H1 (cell line): ENCODE measurements around the gene SPATS2. TPM values are rescaled to one million over a fixed set of nuclear protein-coding genes. Genes with fewer than 3 reads are reported as not detected.

Experiments used
- CTCF ChIA-PET: fragments of 300-600 bp; sonication (Branson Sonifier 250); formaldehyde crosslinking; loops from one replicate; lab custom pipeline; 2021; ENCODE audit not compliant: partially characterized antibody; lab: Charles Lee
- POLR2A ChIA-PET: fragments of 300-600 bp; sonication (Branson Sonifier 250); formaldehyde crosslinking; loops from one replicate; lab custom pipeline; 2021; ENCODE audit warnings: inconsistent platforms; ENCODE audit not compliant: partially characterized antibody; lab: Charles Lee
- DNase-seq, 2 experiments: peaks; one replicate each; pipeline versions ENCODE4 v3.0.0 to v3.0.0-alpha.2; 2010 to 2022; ENCODE audit warnings: low spot score in 2 of 2, low read depth in 1 of 2, mixed read lengths in 1 of 2
- FAIRE-seq: peaks from 2 replicates; lab custom pipeline; 2011; peaks lifted over from hg19 to GRCh38; lab: Jason Lieb, UNC
- H2AFZ ChIP-seq: 2 replicates; pipeline ENCODE4 v1.8.1; 2012; ENCODE audit warnings: low read length, inconsistent platforms
- H2AK5ac ChIP-seq: 2 replicates; pipeline ENCODE4 v1.6.1; 2013; ENCODE audit warnings: low read depth, low read length
- H2BK120ac ChIP-seq: replicated peaks from 2 replicates; pipeline ENCODE3; 2013; ENCODE audit warnings: low read depth, low read length, inconsistent platforms
- H2BK12ac ChIP-seq: 2 replicates; pipeline ENCODE4 v1.6.1; 2013; ENCODE audit warnings: low read depth, low read length
- H2BK15ac ChIP-seq: 2 replicates; pipeline ENCODE4 v1.6.1; 2013; ENCODE audit warnings: low read length
- H2BK20ac ChIP-seq: 2 replicates; pipeline ENCODE4 v1.6.1; 2013; ENCODE audit warnings: low read length
- H2BK5ac ChIP-seq: 2 replicates; pipeline ENCODE4 v1.6.1; 2013; ENCODE audit warnings: low read depth, low read length
- H3K14ac ChIP-seq: 2 replicates; pipeline ENCODE4 v1.6.1; 2013; ENCODE audit warnings: inconsistent platforms; ENCODE audit not compliant: insufficient read length
- H3K18ac ChIP-seq: 2 replicates; pipeline ENCODE4 v1.6.1; 2013; ENCODE audit warnings: low read length; ENCODE audit errors: extremely low read depth
- H3K23ac ChIP-seq: 2 replicates; pipeline ENCODE4 v1.6.1; 2013; ENCODE audit warnings: inconsistent platforms; ENCODE audit not compliant: insufficient read length
- H3K23me2 ChIP-seq: 2 replicates; pipeline ENCODE4 v1.6.1; 2013; ENCODE audit warnings: low read depth, low read length
- H3K27ac ChIP-seq: 2 replicates; pipeline ENCODE4 v1.6.1; 2011; ENCODE audit warnings: low read depth, low read length, inconsistent platforms
- H3K27me3 ChIP-seq, 4 experiments: replicated peaks in 1 of 4; 1 replicate in 1 of 4; 2 replicates in 3 of 4; pipeline versions ENCODE4 v1.6.1 to v1.8.1; 2011 to 2013; ENCODE audit warnings: low read length in 3 of 4, mild to moderate bottlenecking in 3 of 4, inconsistent platforms in 2 of 4, mixed read lengths in 2 of 4, moderate library complexity in 1 of 4; ENCODE audit not compliant: control insufficient read depth in 3 of 4, insufficient read depth in 3 of 4; ENCODE audit errors: extremely low read depth in 1 of 4
- H3K36me3 ChIP-seq, 4 experiments: 2 replicates each; pipeline versions ENCODE4 v1.6.1 to v1.8.1; 2011 to 2013; ENCODE audit warnings: mild to moderate bottlenecking in 4 of 4, low read length in 3 of 4, moderate library complexity in 2 of 4, control low read depth in 1 of 4, inconsistent platforms in 1 of 4; ENCODE audit not compliant: insufficient read depth in 4 of 4, control insufficient read depth in 2 of 4
- H3K4ac ChIP-seq: replicated peaks from 2 replicates; pipeline ENCODE3; 2013; ENCODE audit warnings: low read length, low read depth, mixed read lengths, inconsistent platforms; ENCODE audit not compliant: insufficient read length
- H3K4me1 ChIP-seq, 4 experiments: replicated peaks in 1 of 4; 1 replicate in 1 of 4; 2 replicates in 3 of 4; pipeline versions ENCODE4 v1.6.1 to v1.8.1; 2011 to 2013; ENCODE audit warnings: low read length in 3 of 4, inconsistent platforms in 2 of 4, mixed read lengths in 1 of 4; ENCODE audit not compliant: insufficient read depth in 4 of 4, control insufficient read depth in 3 of 4
- H3K4me2 ChIP-seq, 2 experiments: 2 replicates each; pipeline versions ENCODE4 v1.6.1 to v1.8.1; 2011 to 2013; ENCODE audit warnings: low read depth in 2 of 2, low read length in 2 of 2, control low read depth in 1 of 2, inconsistent platforms in 1 of 2, mild to moderate bottlenecking in 1 of 2; ENCODE audit not compliant: insufficient read depth in 1 of 2
- H3K4me3 ChIP-seq, 4 experiments: fragments of 200-600, 300-600 bp in 1 of 4; sonication (generic), shearing (Covaris generic), sonication (Bioruptor Twin) in 1 of 4; 2 replicates each; pipeline versions ENCODE4 v1.5.1 to v1.8.1; 2011 to 2016; ENCODE audit warnings: low read length in 4 of 4, low read depth in 3 of 4, control low read depth in 2 of 4, inconsistent platforms in 2 of 4, mild to moderate bottlenecking in 2 of 4, mixed read lengths in 1 of 4, moderate library complexity in 1 of 4; ENCODE audit not compliant: insufficient read depth in 2 of 4; ENCODE audit errors: extremely low read depth in 1 of 4
- H3K56ac ChIP-seq: replicated peaks from 2 replicates; pipeline ENCODE3; 2013; ENCODE audit warnings: low read depth, mild to moderate bottlenecking, mixed read lengths, low read length, inconsistent platforms; ENCODE audit not compliant: insufficient read length
- H3K79me1 ChIP-seq: 2 replicates; pipeline ENCODE4 v1.6.1; 2013; ENCODE audit warnings: low read depth, low read length, control low read depth
- H3K79me2 ChIP-seq, 2 experiments: 2 replicates each; pipeline versions ENCODE4 v1.6.1 to v1.8.1; 2012 to 2013; ENCODE audit warnings: low read length in 2 of 2, mild to moderate bottlenecking in 2 of 2, inconsistent platforms in 1 of 2; ENCODE audit not compliant: insufficient read depth in 2 of 2, control insufficient read depth in 1 of 2
- H3K9ac ChIP-seq, 4 experiments: replicated peaks in 1 of 4; 1 replicate in 1 of 4; 2 replicates in 3 of 4; pipeline versions ENCODE4 v1.6.1 to v1.8.1; 2011 to 2013; ENCODE audit warnings: low read depth in 3 of 4, low read length in 3 of 4, control low read depth in 2 of 4, mild to moderate bottlenecking in 2 of 4, moderate library complexity in 2 of 4, inconsistent platforms in 1 of 4; ENCODE audit errors: extremely low read depth in 1 of 4
- H3K9me3 ChIP-seq, 2 experiments: 2 replicates each; pipeline versions ENCODE4 v1.6.1 to v1.8.1; 2012 to 2013; ENCODE audit warnings: mild to moderate bottlenecking in 2 of 2, moderate library complexity in 2 of 2, control low read depth in 1 of 2, inconsistent platforms in 1 of 2, low read depth in 1 of 2, low read length in 1 of 2, mixed read lengths in 1 of 2; ENCODE audit not compliant: insufficient read depth in 2 of 2
- H4K20me1 ChIP-seq, 2 experiments: replicated peaks in 1 of 2; 2 replicates each; pipeline versions ENCODE3 to v1.8.1; 2011 to 2013; ENCODE audit warnings: inconsistent platforms in 2 of 2, low read length in 2 of 2, mild to moderate bottlenecking in 1 of 2; ENCODE audit not compliant: insufficient read depth in 2 of 2, control insufficient read depth in 1 of 2
- H4K5ac ChIP-seq: 2 replicates; pipeline ENCODE4 v1.6.1; 2013; ENCODE audit warnings: low read length, low read depth, mixed read lengths, inconsistent platforms; ENCODE audit not compliant: insufficient read length
- H4K8ac ChIP-seq: 2 replicates; pipeline ENCODE4 v1.8.0; 2013; ENCODE audit warnings: mild to moderate bottlenecking, moderate library complexity, low read length, inconsistent platforms; ENCODE audit not compliant: insufficient read depth; ENCODE audit errors: extremely low read depth
- H4K91ac ChIP-seq: replicated peaks from 2 replicates; pipeline ENCODE3; 2013; ENCODE audit warnings: low read length, mixed read lengths, inconsistent platforms; ENCODE audit not compliant: insufficient read length
- CBX8 ChIP-seq: fragments of 300-800, 300-1000 bp; sonication (generic); IDR thresholded peaks from 2 replicates; pipeline ENCODE4 v1.7.1; 2016; ENCODE audit warnings: low read depth, low read length, borderline replicate concordance
- CHD1 ChIP-seq: IDR thresholded peaks from 2 replicates; pipeline ENCODE4 v1.6.1; 2012; ENCODE audit warnings: low read depth, low read length, improper control_type of control experiment
- HDAC6 ChIP-seq: IDR thresholded peaks from one replicate; pipeline ENCODE4 v1.7.1; 2012; ENCODE audit warnings: low read depth, mild to moderate bottlenecking, inconsistent platforms, low read length, moderate library complexity
- JUN ChIP-seq: IDR thresholded peaks from 2 replicates; pipeline ENCODE4 v1.6.1; 2011; ENCODE audit warnings: low read depth, mild to moderate bottlenecking, improper control_type of control experiment, low read length
- KDM4A ChIP-seq: IDR thresholded peaks from one replicate; pipeline ENCODE4 v1.7.1; 2012; ENCODE audit warnings: low read depth, mild to moderate bottlenecking, moderate library complexity, low read length, inconsistent platforms; ENCODE audit not compliant: severe bottlenecking
- POLR2AphosphoS5 ChIP-seq: IDR thresholded peaks from 2 replicates; pipeline ENCODE4 v1.6.1; 2011; ENCODE audit warnings: low read depth, low read length
- RAD21 ChIP-seq, 2 experiments: IDR thresholded peaks in 1 of 2; conservative IDR thresholded peaks in 1 of 2; 2 replicates each; pipeline ENCODE4 v1.6.1; 2011; ENCODE audit warnings: low read depth in 2 of 2, low read length in 2 of 2, improper control_type of control experiment in 1 of 2, inconsistent platforms in 1 of 2, mild to moderate bottlenecking in 1 of 2, moderate library complexity in 1 of 2
- RFX5 ChIP-seq: IDR thresholded peaks from 2 replicates; pipeline ENCODE4 v1.6.1; 2011; ENCODE audit warnings: low read depth, low read length, improper control_type of control experiment, borderline replicate concordance
- RXRA ChIP-seq: IDR thresholded peaks from 2 replicates; pipeline ENCODE4 v1.6.1; 2011; ENCODE audit warnings: low read depth, mild to moderate bottlenecking, low read length, moderate library complexity; ENCODE audit not compliant: insufficient read depth
- SP2 ChIP-seq: IDR thresholded peaks from 2 replicates; pipeline ENCODE4 v1.6.1; 2012; ENCODE audit warnings: mild to moderate bottlenecking, low read length, inconsistent platforms
- SUZ12 ChIP-seq: fragments of 200-600 bp; sonication (generic); IDR thresholded peaks from 2 replicates; pipeline ENCODE4 v1.6.1; 2012; ENCODE audit warnings: mild to moderate bottlenecking, inconsistent platforms, low read length, moderate library complexity, mixed read lengths
- WGBS, 2 experiments: shearing (Covaris generic) in 1 of 2; methylation state at CpG; one replicate each; pipeline versions ENCODE4 v1.1.6 to v1.1.7; 2013 to 2015; ENCODE audit warnings: low lambda C conversion rate in 2 of 2, mixed read lengths in 2 of 2, inconsistent platforms in 1 of 2, low coverage in 1 of 2, missing lambda C conversion rate in 1 of 2; ENCODE audit not compliant: insufficient replicate concordance in 2 of 2, insufficient coverage in 1 of 2, insufficient read length in 1 of 2; ENCODE audit errors: extremely low coverage in 1 of 2, missing lambda C conversion rate in 1 of 2; 5-methylcytosine and 5-hydroxymethylcytosine counted together
- polyA plus RNA-seq, 7 experiments: library from polyadenylated mRNA; depleted of rRNA in 3 of 7; stranded (reverse) in 5 of 7; unstranded in 2 of 7; fragments of >200 nt in 5 of 7; fragments of 200-250 nt in 2 of 7; gene quantifications; 1 replicate in 5 of 7; 2 replicates in 1 of 7; 4 replicates in 1 of 7; pipeline versions ENCODE4 v1.2.1 to v1.2.3, GENCODE V29; 2011 to 2013; ENCODE audit warnings: missing spikeins in 2 of 7, mixed read lengths in 2 of 7
- total RNA-seq: library from RNA; stranded (reverse); fragmentation: NEBNext Ultra II Directional; extraction: Animal tissue kit (Norgen Biotek cat#: 25700); gene quantifications from 2 replicates; pipeline ENCODE4 v1.2.1, GENCODE V29; 2021
- TF ChIP-seq, protein P1 (sequence below), 3 experiments: IDR thresholded peaks; 1 replicate in 2 of 3; 2 replicates in 1 of 3; pipeline versions ENCODE4 v1.5.1 to v1.6.1; 2011; ENCODE audit warnings: low read length in 3 of 3, mild to moderate bottlenecking in 3 of 3, inconsistent platforms in 2 of 3, low read depth in 1 of 3, moderate library complexity in 1 of 3; ENCODE audit not compliant: insufficient read depth in 1 of 3; ENCODE audit errors: control extremely low read depth in 1 of 3

SPATS2 gene
- total and polyA plus RNA-seq, 2 of the 8 experiments (the other 6 are each of a cell fraction or from before 2014, with no cell fraction given) = 19.2 to 24.5 TPM

DNA sequence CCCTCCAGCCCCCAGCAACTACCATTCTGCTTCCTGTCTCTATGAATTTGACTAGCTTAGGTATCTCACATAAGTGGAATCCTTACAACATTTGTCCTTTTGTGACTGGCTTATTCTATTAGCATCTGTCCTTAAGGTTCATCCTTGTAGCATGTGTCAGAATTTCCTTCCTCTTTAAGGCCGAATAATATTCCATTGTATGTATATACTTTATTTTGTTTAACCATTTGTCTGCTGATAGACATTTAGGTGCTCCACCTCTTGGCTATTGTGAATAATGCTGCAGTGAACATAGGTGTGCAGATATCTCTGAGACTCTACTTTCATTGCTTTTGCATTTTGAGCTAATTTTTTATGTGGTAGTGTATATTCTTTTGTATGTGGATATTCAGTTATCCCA is 75.7 kb downstream of the SPATS2 start:
- no peak overlapping the region for H3K4ac ChIP-seq
- no peak overlapping the region for H2BK15ac ChIP-seq
- DNase-seq (no peak), FAIRE-seq (no peak)
- no peak overlapping the region for H2BK20ac ChIP-seq
- no peak overlapping the region for H3K9ac ChIP-seq
- CTCF ChIA-PET = interaction anchor here (0.7 to 1.4 kb wide), 6 partner anchors 8 to 299 kb away, joined by 3 to 6 read pairs (median 3); partner anchors contain the start of genes SPATS2 and TMBIM6
- POLR2A ChIA-PET = no interaction called here
- H3K27ac ChIP-seq = no peak overlapping the region
- H4K20me1 ChIP-seq = no peaks in the 10 kb centered on the region
- H3K4me1 ChIP-seq = no peaks in the 10 kb centered on the region
- H4K5ac ChIP-seq = no peak overlapping the region
- H2AK5ac ChIP-seq = no peak overlapping the region
- H2BK120ac ChIP-seq = no peak overlapping the region
- no peak overlapping the region for H3K14ac ChIP-seq
- H3K56ac ChIP-seq = no peak overlapping the region
- H3K23me2 ChIP-seq = no peaks in the 10 kb centered on the region
- H3K79me2 ChIP-seq = no peaks in the 10 kb centered on the region
- no peaks in the 10 kb centered on the region for H3K9me3 ChIP-seq
- no peak overlapping the region for H3K18ac ChIP-seq
- no peak overlapping the region for H4K8ac ChIP-seq
- H3K36me3 ChIP-seq = no peaks in the 10 kb centered on the region; a peak in 1 of 8 replicates
- H4K91ac ChIP-seq = no peak overlapping the region
- H3K4me3 ChIP-seq = no peak overlapping the region
- no peak overlapping the region for H2AFZ ChIP-seq
- H3K23ac ChIP-seq = no peak overlapping the region
- 92% methylated on average over 1 of the region's 1 CpG; no CpG with 5 or more reads in 1 of the 2 experiments for whole genome bisulfite sequencing, 2 experiments
- no peak overlapping the region for H2BK5ac ChIP-seq
- H3K79me1 ChIP-seq = peaks cover 2% of the 10 kb centered on the region; the same call in 1 of the 2 replicates
- no peak overlapping the region for H3K4me2 ChIP-seq
- H2BK12ac ChIP-seq = no peak overlapping the region
- peaks cover 0 to 1% (median 0%) of the 10 kb centered on the region in 4 experiments; a peak in 1 of 7 replicates for H3K27me3 ChIP-seq
- TF ChIP-seq KDM4A (no peak), RFX5 (no peak), SUZ12 (no peak), CHD1 (no peak), POLR2AphosphoS5 (no peak), RXRA (no peak), JUN (no peak), SP2 (no peak), HDAC6 (no peak), RAD21 (IDR thresholded peaks at IDR 0.05 in 1 of 2, conservative IDR thresholded peaks at IDR 0.05 in 1 of 2; ENCODE audit: low read depth in 2 of 2, low read length in 2 of 2) (no peak), CBX8 (no peak)
- TF ChIP-seq, protein P1, sequence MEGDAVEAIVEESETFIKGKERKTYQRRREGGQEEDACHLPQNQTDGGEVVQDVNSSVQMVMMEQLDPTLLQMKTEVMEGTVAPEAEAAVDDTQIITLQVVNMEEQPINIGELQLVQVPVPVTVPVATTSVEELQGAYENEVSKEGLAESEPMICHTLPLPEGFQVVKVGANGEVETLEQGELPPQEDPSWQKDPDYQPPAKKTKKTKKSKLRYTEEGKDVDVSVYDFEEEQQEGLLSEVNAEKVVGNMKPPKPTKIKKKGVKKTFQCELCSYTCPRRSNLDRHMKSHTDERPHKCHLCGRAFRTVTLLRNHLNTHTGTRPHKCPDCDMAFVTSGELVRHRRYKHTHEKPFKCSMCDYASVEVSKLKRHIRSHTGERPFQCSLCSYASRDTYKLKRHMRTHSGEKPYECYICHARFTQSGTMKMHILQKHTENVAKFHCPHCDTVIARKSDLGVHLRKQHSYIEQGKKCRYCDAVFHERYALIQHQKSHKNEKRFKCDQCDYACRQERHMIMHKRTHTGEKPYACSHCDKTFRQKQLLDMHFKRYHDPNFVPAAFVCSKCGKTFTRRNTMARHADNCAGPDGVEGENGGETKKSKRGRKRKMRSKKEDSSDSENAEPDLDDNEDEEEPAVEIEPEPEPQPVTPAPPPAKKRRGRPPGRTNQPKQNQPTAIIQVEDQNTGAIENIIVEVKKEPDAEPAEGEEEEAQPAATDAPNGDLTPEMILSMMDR (IDR thresholded peaks at IDR 0.05; ENCODE audit: control extremely low read depth in 1 of 3, insufficient read depth in 1 of 3, low read depth in 1 of 3, low read length in 3 of 3) = no peak
